Sigmoid colon (tissue), 7 donors: ENCODE results near the gene VSIG10L. TPM values are rescaled to one million over a fixed set of nuclear protein-coding genes. Genes with fewer than 3 reads are reported as not detected.

Experiments used
- DNase-seq: peaks from one replicate; pipeline ENCODE4 v3.0.0-alpha.2; 2019
- H3K27ac ChIP-seq, 4 donors: fragments of 200-600 bp; sonication (generic); one replicate each; pipeline ENCODE4 v1.5.1; 2016 to 2019; ENCODE audit warnings: mild to moderate bottlenecking in 1 of 4
- H3K27me3 ChIP-seq, 3 donors: fragments of 200-600 bp; sonication (generic); one replicate each; pipeline ENCODE4 v1.5.1; 2019; ENCODE audit warnings: mild to moderate bottlenecking in 1 of 3
- H3K36me3 ChIP-seq, 4 donors: fragments of 200-600 bp; sonication (generic); one replicate each; pipeline ENCODE4 v1.5.1; 2016 to 2019
- H3K4me1 ChIP-seq, 4 donors: fragments of 200-600 bp; sonication (generic); one replicate each; pipeline ENCODE4 v1.5.1; 2017 to 2019
- H3K4me3 ChIP-seq, 4 donors: fragments of 200-600 bp; sonication (generic); one replicate each; pipeline ENCODE4 v1.5.1; 2017 to 2019; ENCODE audit warnings: mild to moderate bottlenecking in 2 of 4, moderate library complexity in 1 of 4
- H3K9me3 ChIP-seq, 4 donors: fragments of 200-600 bp in 3 of 4; sonication (generic) in 3 of 4; one replicate each; pipeline versions ENCODE4 v1.5.1 to v1.6.1; 2013 to 2019
- CTCF ChIP-seq, 4 experiments: fragments of 450-650 bp in 3 of 4; fragments of 200-600 bp in 1 of 4; IDR thresholded peaks; one replicate each; pipeline ENCODE4 v1.5.1; 2016 to 2019; ENCODE audit warnings: antibody characterized with exemption in 4 of 4, mild to moderate bottlenecking in 3 of 4, moderate library complexity in 2 of 4
- EP300 ChIP-seq, 4 donors: sonication (generic); formaldehyde crosslinking; IDR thresholded peaks; one replicate each; pipeline ENCODE4 v1.6.1; 2017; ENCODE audit warnings: antibody characterized with exemption in 4 of 4
- POLR2A ChIP-seq, 2 donors: fragments of 450-650 bp; IDR thresholded peaks; one replicate each; pipeline ENCODE4 v1.6.1; 2016; ENCODE audit warnings: antibody characterized with exemption in 2 of 2, mild to moderate bottlenecking in 2 of 2, moderate library complexity in 2 of 2
- POLR2AphosphoS5 ChIP-seq, 4 donors: sonication (generic); formaldehyde crosslinking; IDR thresholded peaks; one replicate each; pipeline ENCODE4 v1.6.1; 2017; ENCODE audit warnings: antibody characterized with exemption in 4 of 4
- WGBS, 2 donors: extraction: QIAGEN DNeasy Blood & Tissue Kit; methylation state at CpG; one replicate each; pipeline ENCODE4 v1.1.7; 2013; 5-methylcytosine and 5-hydroxymethylcytosine counted together
- intact Hi-C: fragments of 100-400 bp; cut with DNase I; formaldehyde crosslinking; loops from one replicate; pipeline ENCODE4 v1.15.1; 2023
- polyA plus RNA-seq, 3 donors: library from polyadenylated mRNA; stranded (reverse); fragments of 200-250 nt; gene quantifications; one replicate each; pipeline ENCODE4 v1.2.3, GENCODE V29; 2013
- total RNA-seq, 4 donors: library from RNA; depleted of rRNA; stranded (reverse); fragments of >200 nt; gene quantifications; one replicate each; pipeline ENCODE4 v1.1.0, GENCODE V29; 2016
- donor health status: healthy with polysubstance abuse.
- donor health status: Bipolar disorder and iron deficiency.
- donor health status: healthy.

Gene VSIG10L
- total and polyA plus RNA-seq, 7 donors, result 0.55 to 2.1 (median 1.2) TPM

DNA sequence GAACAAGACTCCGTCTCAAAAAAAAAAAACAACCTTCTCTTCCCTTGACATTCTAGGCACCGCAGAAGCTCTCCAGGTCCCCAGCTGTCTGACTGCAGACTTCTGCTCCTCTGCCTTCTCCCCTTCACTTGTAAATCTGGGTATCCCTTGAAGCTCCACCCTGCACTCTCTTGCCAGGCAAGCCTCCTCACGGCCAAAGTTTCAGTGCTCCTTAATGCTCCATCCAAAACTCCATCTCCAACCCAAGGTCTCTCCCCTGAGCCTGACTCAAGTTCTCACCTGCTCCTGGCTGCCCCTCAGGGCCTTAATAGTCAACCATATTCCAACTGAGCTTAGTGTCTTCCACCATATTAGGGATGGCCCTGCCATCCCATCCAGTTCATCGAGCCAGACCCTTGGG lies 28.3 kb upstream of the VSIG10L start:
- peaks cover 0 to 23% (median 12%) of the 10 kb centered on the region in 4 donors for H3K4me1 ChIP-seq
- DNase-seq, result no peak
- TF ChIP-seq POLR2AphosphoS5 (IDR thresholded peaks at IDR 0.05), result no peak
- no peak for TF ChIP-seq EP300 (IDR thresholded peaks at IDR 0.05)
- TF ChIP-seq CTCF (IDR thresholded peaks at IDR 0.05), result no peak
- no peak for TF ChIP-seq POLR2A (IDR thresholded peaks at IDR 0.05)
- intact Hi-C loops, result no loop called here
- no peaks in the 10 kb centered on the region for H3K9me3 ChIP-seq
- H3K36me3 ChIP-seq, result no peaks in the 10 kb centered on the region
- no peaks in the 10 kb centered on the region for H3K27me3 ChIP-seq
- H3K4me3 ChIP-seq, result no peak overlapping the region
- no peak overlapping the region for H3K27ac ChIP-seq
- 72 to 83% methylated on average over 4 of the region's 4 CpGs for WGBS, 2 donors

DNA sequence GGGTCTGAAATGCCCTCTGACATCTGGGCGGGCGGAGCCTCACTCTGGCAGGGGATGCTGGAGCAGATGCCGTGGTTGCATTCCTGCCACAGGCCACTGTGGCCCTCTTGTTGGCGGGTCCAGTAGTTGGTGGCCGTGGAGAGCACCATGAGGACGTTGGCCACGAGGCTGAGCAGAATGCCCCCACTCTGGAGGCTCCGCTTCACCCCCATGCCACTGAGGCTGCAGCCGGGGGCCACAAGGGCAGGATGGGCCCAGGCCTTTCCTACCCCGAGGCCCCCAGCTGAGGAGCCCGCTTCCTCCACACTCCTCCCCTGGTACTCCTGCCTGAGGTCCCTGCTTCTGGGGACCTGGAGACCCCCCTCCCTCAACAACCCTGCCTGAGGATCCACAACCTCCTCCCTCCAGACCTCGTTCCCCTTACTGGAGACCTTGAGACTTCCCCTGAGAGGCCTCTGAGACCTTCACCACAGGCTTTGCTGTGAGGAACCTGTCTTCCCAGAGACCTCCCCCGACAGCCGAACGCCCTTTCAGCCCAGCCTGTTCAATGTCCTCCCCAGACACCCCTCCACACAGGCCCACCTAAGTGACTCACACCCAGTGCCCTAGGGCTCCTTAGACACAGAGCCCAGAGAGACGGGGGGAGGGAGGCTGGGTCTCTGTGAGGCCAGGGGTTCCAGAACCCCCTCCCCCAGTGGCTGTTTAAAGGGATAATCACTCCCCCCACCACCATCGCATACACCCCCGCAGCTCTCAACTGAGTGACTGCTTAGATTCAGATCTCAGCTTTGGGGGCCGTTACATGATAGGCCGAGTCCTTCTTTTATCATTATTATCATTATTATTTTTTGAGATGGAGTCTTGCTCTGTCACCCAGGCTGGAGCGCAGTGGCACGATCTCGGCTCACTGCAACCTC lies 26.7 kb upstream of the VSIG10L start, which contains the start of gene CLDND2:
Gene CLDND2 (minus strand): TSS at position 638 of the 917 bp plus-strand sequence. CDS start 426 bp downstream, at position 212.
- Histone ChIP-seq H3K27ac (peak within 1 kb of the TSS; percentile 97 to 100 (median 98)), H3K4me1 (peaks cover 0 to 39% (median 23%) of the 10 kb centered on the region in 4 donors), H3K36me3 (no peaks in the 10 kb centered on the region), H3K9me3 (no peaks in the 10 kb centered on the region), H3K27me3 (no peaks in the 10 kb centered on the region), H3K4me3 (peak within 1 kb of the TSS; percentile 64 to 93 (median 74))
- DNase-seq, result no peak
- TF ChIP-seq POLR2A (IDR thresholded peaks at IDR 0.05), result no peak
- TF ChIP-seq CTCF (IDR thresholded peaks at IDR 0.05), result no peak
- no peak for TF ChIP-seq EP300 (IDR thresholded peaks at IDR 0.05)
- TF ChIP-seq POLR2AphosphoS5 (IDR thresholded peaks at IDR 0.05), result no peak
- intact Hi-C loops, result loop anchor here (2.0 to 10.0 kb wide), 2 partner anchors 26 to 206 kb away; partner anchors contain the start of gene ZNF175
- 61 to 69% methylated on average over 23 of the region's 23 CpGs for WGBS, 2 donors

- H3K4me1 ChIP-seq, result peaks cover 0 to 46% (median 26%) of the 10 kb centered on the region in 4 donors
- peak overlapping the region; percentile 64 to 93 (median 74) for H3K4me3 ChIP-seq
- intact Hi-C loops, result loop anchor here (1.0 to 10.0 kb wide), 3 partner anchors 27 to 322 kb away; partner anchors contain the start of gene ZNF175
- peak in 1 of 4 donors; percentile 60 for TF ChIP-seq POLR2AphosphoS5 (IDR thresholded peaks at IDR 0.05)
- TF ChIP-seq EP300 (IDR thresholded peaks at IDR 0.05), result no peak
- H3K36me3 ChIP-seq, result no peaks in the 10 kb centered on the region
- peak; percentile 100 for DNase-seq
- H3K27ac ChIP-seq, result peak overlapping the region; percentile 97 to 100 (median 98)
- no peaks in the 10 kb centered on the region for H3K9me3 ChIP-seq
- H3K27me3 ChIP-seq, result no peaks in the 10 kb centered on the region
- 1% methylated on average over 64 of the region's 64 CpGs for WGBS, 2 donors
These were observed 25.8 kb upstream of the VSIG10L start for GRCh38 chr19:51367565-51368365.

DNA sequence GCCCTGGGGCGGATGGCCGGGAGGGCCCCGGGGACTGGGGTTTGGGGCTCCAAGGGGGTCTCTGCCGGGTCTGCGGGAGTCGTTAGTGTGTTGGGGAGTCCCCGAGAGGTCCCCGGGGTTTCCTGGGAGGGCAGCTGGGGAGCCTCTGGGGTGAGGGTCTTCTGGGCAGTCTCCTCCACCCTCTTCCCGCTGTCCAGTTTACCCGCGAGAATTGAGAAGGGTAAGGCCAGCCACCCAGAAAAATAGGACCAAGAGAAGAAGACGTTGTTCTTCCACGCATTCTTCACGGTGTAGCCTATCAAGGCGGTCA lies 25.3 kb upstream of the VSIG10L start:
- intact Hi-C loops, result loop anchor here (1.0 to 10.0 kb wide), 2 partner anchors 208 to 322 kb away; partner anchors contain the start of gene ZNF175
- Histone ChIP-seq H3K4me3 (peak overlapping the region; percentile 64 to 93 (median 74)), H3K27ac (peak overlapping the region; percentile 97 to 100 (median 98)), H3K4me1 (peaks cover 0 to 51% (median 27%) of the 10 kb centered on the region in 4 donors), H3K27me3 (no peaks in the 10 kb centered on the region), H3K36me3 (no peaks in the 10 kb centered on the region), H3K9me3 (no peaks in the 10 kb centered on the region)
- no peak for DNase-seq
- 0 to 1% methylated on average over 15 of the region's 15 CpGs for WGBS, 2 donors
- TF ChIP-seq POLR2AphosphoS5 (IDR thresholded peaks at IDR 0.05), result peak; percentile 95 to 99 (median 99)
- peak; percentile 82 to 89 for TF ChIP-seq POLR2A (IDR thresholded peaks at IDR 0.05)
- TF ChIP-seq EP300 (IDR thresholded peaks at IDR 0.05), result peak in 1 of 4 donors; percentile 11
- TF ChIP-seq CTCF (IDR thresholded peaks at IDR 0.05), result no peak
